Upper lobe of right lung (tissue), 1 donor: ENCODE results near the gene RAB12. TPM values are rescaled to one million over a fixed set of nuclear protein-coding genes. Genes with fewer than 3 reads are reported as not detected.

Experiments used
- ATAC-seq: fragments of 200-7000 bp; cut with Tn5 transposase; one replicate; pipeline ENCODE4 v1.9.1; 2020; ENCODE audit warnings: mild to moderate bottlenecking, moderate library complexity
- DNase-seq: peaks from one replicate; pipeline ENCODE4 v3.0.0-alpha.2; 2020
- H3K27ac ChIP-seq: fragments of 200-600 bp; one replicate; pipeline ENCODE4 v1.8.0; 2022
- H3K27me3 ChIP-seq: fragments of 200-600 bp; one replicate; pipeline ENCODE4 v1.8.0; 2022; ENCODE audit warnings: mild to moderate bottlenecking
- H3K36me3 ChIP-seq: fragments of 200-600 bp; one replicate; pipeline ENCODE4 v1.8.0; 2022
- H3K4me1 ChIP-seq: fragments of 200-600 bp; one replicate; pipeline ENCODE4 v1.8.0; 2022
- H3K4me3 ChIP-seq: fragments of 200-600 bp; one replicate; pipeline ENCODE4 v1.8.0; 2022; ENCODE audit warnings: mild to moderate bottlenecking
- H3K9me3 ChIP-seq: fragments of 200-600 bp; one replicate; pipeline ENCODE4 v1.8.0; 2022
- intact Hi-C: fragments of 100-400 bp; cut with DNase I; formaldehyde crosslinking; loops from one replicate; pipeline ENCODE4 v1.11.0; 2022
- total RNA-seq: library from RNA; stranded (reverse); fragmentation: NEBNext Ultra II Directional; extraction: Animal tissue kit (Norgen Biotek cat#: 25700); gene quantifications from one replicate; pipeline ENCODE4 v1.2.1, GENCODE V29; 2021
- TF ChIP-seq, protein P1 (sequence below): fragments of 200-600 bp; IDR thresholded peaks from one replicate; pipeline ENCODE4 v1.8.0; 2022; ENCODE audit warnings: antibody characterized with exemption
- donor health status: DM: no; HTN: yes; CAD: no; lungs with severe emphysema.

The RAB12 gene
- total RNA-seq, 1 donor from 2014 or later: 48.6 TPM

DNA sequence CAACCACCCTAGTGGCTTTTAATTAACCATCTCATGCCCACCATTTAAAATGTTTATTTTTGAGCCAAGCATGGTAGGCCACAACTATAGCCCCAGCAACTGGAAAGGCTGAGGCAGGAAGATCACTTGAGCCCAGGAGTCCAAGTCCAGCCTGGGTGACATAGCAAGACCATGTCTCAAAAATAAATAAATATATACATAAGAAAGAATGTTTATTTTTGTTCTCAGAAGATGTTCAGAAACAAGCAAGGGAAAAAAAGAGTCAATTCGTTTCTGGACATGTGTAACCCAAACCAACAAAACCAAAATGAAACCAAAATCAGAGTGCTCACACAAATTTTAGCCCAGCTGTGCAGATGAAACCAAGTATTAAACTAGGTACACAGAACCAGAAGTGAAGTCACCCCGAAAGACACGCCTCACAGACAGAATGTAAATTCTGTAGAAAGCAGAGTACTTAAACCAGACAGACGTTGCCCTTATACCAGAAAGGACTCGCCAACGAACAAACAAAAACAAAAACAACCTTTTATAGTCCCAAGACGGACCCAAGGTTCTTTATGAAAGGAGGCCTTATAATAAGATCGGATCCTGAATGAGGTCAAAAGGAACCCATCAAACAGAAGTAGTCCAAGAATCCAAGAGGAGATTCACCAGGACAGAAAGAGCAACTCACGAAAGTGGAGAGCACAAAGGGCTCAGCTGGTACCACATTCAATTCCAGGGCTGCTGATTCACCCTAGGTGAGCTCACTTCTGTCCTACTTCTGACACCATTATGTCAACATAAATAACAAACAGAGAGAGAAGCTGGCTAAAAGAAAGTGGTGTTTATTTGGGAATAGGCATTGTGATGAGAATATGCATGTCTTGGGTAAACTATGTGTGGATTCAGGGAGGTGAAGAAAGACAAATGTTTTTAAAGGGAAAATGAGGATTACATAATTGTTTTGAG lies 64.3 kb downstream of the RAB12 start:
- ATAC-seq (no peak), DNase-seq (no peak)
- TF ChIP-seq, protein P1, sequence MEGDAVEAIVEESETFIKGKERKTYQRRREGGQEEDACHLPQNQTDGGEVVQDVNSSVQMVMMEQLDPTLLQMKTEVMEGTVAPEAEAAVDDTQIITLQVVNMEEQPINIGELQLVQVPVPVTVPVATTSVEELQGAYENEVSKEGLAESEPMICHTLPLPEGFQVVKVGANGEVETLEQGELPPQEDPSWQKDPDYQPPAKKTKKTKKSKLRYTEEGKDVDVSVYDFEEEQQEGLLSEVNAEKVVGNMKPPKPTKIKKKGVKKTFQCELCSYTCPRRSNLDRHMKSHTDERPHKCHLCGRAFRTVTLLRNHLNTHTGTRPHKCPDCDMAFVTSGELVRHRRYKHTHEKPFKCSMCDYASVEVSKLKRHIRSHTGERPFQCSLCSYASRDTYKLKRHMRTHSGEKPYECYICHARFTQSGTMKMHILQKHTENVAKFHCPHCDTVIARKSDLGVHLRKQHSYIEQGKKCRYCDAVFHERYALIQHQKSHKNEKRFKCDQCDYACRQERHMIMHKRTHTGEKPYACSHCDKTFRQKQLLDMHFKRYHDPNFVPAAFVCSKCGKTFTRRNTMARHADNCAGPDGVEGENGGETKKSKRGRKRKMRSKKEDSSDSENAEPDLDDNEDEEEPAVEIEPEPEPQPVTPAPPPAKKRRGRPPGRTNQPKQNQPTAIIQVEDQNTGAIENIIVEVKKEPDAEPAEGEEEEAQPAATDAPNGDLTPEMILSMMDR: no peak
- no peaks in the 10 kb centered on the region for H3K27me3 ChIP-seq
- H3K4me1 ChIP-seq: no peaks in the 10 kb centered on the region
- H3K27ac ChIP-seq: no peak overlapping the region
- no peak overlapping the region for H3K4me3 ChIP-seq
- H3K36me3 ChIP-seq: no peaks in the 10 kb centered on the region
- no peaks in the 10 kb centered on the region for H3K9me3 ChIP-seq
- intact Hi-C loops: no loop called here

DNA sequence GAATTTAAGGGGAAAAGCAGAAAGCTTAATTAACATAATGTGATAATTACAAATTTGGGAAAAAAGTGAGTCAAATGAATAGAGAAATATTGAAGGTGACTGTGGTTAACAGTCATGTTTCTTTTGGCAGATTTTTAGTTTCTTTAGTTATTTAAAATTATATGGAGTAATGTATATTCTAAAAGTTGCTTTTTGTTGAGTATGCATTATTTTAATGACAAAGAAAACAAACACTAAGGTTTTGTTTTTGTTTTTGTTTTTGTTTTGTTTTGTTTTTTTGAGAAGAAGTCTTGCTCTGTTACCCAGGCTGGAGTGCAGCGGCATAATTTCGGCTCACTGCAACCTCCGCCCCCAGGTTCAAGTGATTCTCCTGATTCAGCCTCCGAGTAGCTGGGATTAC lies 65.8 kb downstream of the RAB12 start:
- DNase-seq: no peak
- intact Hi-C loops: no loop called here

DNA sequence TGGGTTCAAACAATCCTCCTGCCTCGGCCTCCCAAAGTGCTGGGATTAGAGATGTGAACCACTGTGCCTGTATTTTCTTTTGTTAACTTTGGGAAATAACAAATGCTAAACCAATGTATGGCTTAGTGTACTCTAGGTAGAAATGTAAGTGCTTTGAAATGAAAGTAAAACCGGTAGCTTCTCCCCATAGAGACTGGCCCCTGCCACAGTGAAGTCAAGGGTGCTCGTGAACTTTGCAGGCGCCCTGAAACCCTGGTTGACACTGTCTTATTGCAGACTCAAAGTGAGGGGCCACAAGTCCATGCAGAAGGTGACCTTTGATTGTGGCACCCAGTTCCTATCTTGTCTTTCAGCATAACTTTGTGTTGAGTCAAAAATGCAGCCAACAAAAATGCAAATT lies 72.0 kb downstream of the RAB12 start:
- H3K4me3 ChIP-seq: no peak overlapping the region
- H3K36me3 ChIP-seq: no peaks in the 10 kb centered on the region
- TF ChIP-seq, protein P1: no peak
- H3K27me3 ChIP-seq: no peaks in the 10 kb centered on the region
- intact Hi-C loops: no loop called here
- no peaks in the 10 kb centered on the region for H3K4me1 ChIP-seq
- H3K27ac ChIP-seq: no peak overlapping the region
- no peaks in the 10 kb centered on the region for H3K9me3 ChIP-seq
- ATAC-seq: no peak
- peak; percentile 15 for DNase-seq

More for the DNA sequence above, 65.8 kb downstream of the RAB12 start:
- no peak overlapping the region for H3K27ac ChIP-seq
- H3K36me3 ChIP-seq: no peaks in the 10 kb centered on the region
- H3K4me1 ChIP-seq: no peaks in the 10 kb centered on the region
- no peak overlapping the region for H3K4me3 ChIP-seq
- no peaks in the 10 kb centered on the region for H3K27me3 ChIP-seq
- no peak for ATAC-seq
- TF ChIP-seq, protein P1: no peak
- no peaks in the 10 kb centered on the region for H3K9me3 ChIP-seq

DNA sequence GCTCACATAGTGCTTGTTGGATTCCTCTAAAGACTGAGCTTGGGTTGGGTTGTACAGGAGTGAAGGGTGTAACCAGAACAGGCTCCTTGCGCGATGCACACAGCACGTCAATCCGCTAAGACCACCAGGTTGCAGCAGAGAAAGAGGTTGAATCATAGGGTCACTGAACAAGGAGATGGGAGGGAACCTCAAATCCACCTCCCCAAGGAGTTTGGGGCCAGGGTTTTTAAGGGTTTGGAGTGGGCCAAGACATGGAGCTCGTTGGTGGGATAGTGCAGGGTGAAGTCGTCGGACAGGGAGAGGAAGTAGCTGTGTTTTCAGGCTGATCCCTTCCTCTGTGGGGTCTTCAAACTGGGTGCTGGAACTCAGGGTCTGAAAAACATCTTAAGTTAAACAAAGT lies 75.3 kb downstream of the RAB12 start:
- DNase-seq (no peak), ATAC-seq (no peak)
- Histone ChIP-seq H3K27me3 (no peaks in the 10 kb centered on the region), H3K9me3 (no peaks in the 10 kb centered on the region), H3K27ac (no peak overlapping the region), H3K36me3 (no peaks in the 10 kb centered on the region), H3K4me1 (no peaks in the 10 kb centered on the region), H3K4me3 (no peak overlapping the region)
- TF ChIP-seq, protein P1: no peak
- intact Hi-C loops: no loop called here

DNA sequence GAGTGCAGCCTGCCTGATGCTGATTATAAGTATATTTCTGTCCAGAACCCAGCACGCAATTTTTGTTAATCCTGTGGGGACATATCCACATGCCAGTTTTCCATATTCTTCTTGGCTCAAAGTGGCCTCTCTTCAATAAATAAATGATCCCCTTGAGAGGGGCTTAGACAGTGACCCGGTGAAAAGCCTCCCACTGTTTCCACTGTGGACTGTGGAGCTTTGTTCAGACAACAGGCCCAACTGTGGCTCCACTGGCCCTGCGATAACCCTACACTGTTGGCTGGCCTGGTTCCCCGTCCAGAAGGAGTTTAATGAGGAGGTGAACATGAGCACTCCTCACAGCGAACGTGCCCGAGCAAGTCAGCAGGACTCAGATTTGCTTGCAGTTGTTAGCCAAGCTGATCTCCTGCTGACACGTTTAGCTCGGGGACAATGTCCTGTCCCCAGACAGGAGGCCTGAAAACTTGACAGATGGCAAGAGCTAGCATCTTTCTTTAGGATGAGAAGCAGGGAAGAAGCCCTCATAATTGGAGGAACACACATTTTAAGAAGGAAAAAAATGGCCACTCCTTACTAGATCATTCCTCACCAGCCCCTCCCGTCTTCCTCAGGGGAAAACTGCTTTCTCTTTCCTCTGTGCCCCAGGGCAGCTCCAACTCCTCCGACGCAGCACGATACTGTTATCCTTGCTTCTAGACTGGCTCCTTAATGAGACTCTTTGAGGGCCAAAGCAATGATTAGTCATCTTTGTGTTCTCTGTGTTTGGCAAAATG lies 76.1 kb downstream of the RAB12 start:
- no peaks in the 10 kb centered on the region for H3K4me1 ChIP-seq
- no peaks in the 10 kb centered on the region for H3K9me3 ChIP-seq
- no peak overlapping the region for H3K4me3 ChIP-seq
- no peak overlapping the region for H3K27ac ChIP-seq
- DNase-seq (no peak), ATAC-seq (no peak)
- TF ChIP-seq, protein P1: no peak
- H3K36me3 ChIP-seq: no peaks in the 10 kb centered on the region
- no peaks in the 10 kb centered on the region for H3K27me3 ChIP-seq
- intact Hi-C loops: no loop called here
